Stimulated activated naive CD8-positive, alpha-beta T cell treated with anti-CD3 and anti-CD28 coated beads, Interleukin-15, amount 100 ng/mL, for 72 hours (primary cell): ENCODE data around the gene EEIG2.
"Not testable (repeated sequence)": the region's sequence is repeated elsewhere in the genome, so short reads cannot be mapped to it uniquely, and the experiment has no call there.

Source experiments
- ATAC-seq: fragments of 150-1000 bp; cut with Tn5 transposase; 2 replicates; pipeline ENCODE4 v1.10.0; 2021; ENCODE audit warnings: mild to moderate bottlenecking, moderate library complexity
- DNase-seq, 2 donors: peaks; one replicate each; pipeline ENCODE4 v3.0.0; 2021 to 2022
- H3K27ac Mint-ChIP-seq, 2 donors: one replicate each; pipeline ENCODE4 v1.8.0; 2022; ENCODE audit warnings: mild to moderate bottlenecking in 2 of 2, mixed read lengths in 2 of 2, moderate library complexity in 2 of 2
- H3K27me3 Mint-ChIP-seq: one replicate; pipeline ENCODE4 v1.8.0; 2022; ENCODE audit warnings: mixed read lengths
- H3K4me1 Mint-ChIP-seq: one replicate; pipeline ENCODE4 v1.8.0; 2022; ENCODE audit warnings: mild to moderate bottlenecking, mixed read lengths
- H3K4me3 Mint-ChIP-seq, 2 donors: one replicate each; pipeline ENCODE4 v1.8.0; 2022; ENCODE audit warnings: mild to moderate bottlenecking in 2 of 2, mixed read lengths in 2 of 2, moderate library complexity in 1 of 2
- H3K9me3 Mint-ChIP-seq, 2 donors: one replicate each; pipeline ENCODE4 v1.8.0; 2022; ENCODE audit warnings: mixed read lengths in 2 of 2

Gene EEIG2

DNA sequence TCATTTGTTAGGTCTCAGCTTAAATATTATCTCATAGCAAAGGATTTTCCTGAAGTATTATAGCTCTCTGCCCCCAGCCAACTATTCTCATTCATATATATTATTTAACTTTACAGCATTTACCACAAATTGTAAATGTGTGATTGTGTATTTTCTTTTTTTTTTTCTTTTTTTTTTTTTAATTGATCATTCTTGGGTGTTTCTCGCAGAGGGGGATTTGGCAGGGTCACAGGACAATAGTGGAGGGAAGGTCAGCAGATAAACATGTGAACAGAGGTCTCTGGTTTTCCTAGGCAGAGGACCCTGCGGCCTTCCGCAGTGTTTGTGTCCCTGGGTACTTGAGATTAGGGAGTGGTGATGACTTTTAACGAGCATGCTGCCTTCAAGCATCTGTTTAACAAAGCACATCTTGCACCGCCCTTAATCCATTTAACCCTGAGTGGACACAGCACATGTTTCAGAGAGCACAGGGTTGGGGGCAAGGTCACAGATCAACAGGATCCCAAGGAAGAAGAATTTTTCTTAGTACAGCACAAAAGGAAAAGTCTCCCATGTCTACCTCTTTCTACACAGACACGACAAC, 24.5 kb upstream of the EEIG2 start:
- not testable (repeated sequence) for ATAC-seq, DNase-seq, H3K4me3 Mint-ChIP-seq, H3K9me3 Mint-ChIP-seq, H3K4me1 Mint-ChIP-seq, H3K27ac Mint-ChIP-seq
- peaks cover 17% of the 10 kb centered on the region for H3K27me3 Mint-ChIP-seq

- ATAC-seq, H3K4me3 Mint-ChIP-seq, DNase-seq, H3K9me3 Mint-ChIP-seq, H3K4me1 Mint-ChIP-seq, H3K27ac Mint-ChIP-seq: not testable (repeated sequence)
- H3K27me3 Mint-ChIP-seq, result peaks cover 17% of the 10 kb centered on the region
Observed at GRCh38 chr1:108536021-108536420, 23.9 kb upstream of the EEIG2 start.

DNA sequence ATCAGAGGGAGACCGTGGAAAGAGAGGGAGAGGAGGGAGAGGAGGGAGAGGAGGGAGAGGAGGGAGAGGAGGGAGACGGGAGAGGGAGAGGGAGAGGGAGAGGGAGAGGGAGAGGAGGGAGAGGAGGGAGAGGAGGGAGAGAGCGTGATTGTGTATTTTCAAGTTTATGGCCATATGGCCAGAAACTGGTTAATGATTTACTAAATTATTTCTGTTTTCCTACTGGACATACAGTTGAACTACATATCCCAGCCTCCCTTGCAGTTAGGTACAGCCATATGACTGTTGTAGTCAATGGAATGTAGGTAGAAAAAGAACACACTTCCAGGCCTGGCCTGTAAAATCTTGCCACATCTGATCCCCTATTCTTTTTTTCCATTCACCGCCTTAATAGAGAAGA, 23.1 kb upstream of the EEIG2 start:
- not testable (repeated sequence) for H3K4me3 Mint-ChIP-seq, H3K4me1 Mint-ChIP-seq, H3K9me3 Mint-ChIP-seq, DNase-seq, H3K27ac Mint-ChIP-seq, ATAC-seq
- H3K27me3 Mint-ChIP-seq, result peaks cover 17% of the 10 kb centered on the region

DNA sequence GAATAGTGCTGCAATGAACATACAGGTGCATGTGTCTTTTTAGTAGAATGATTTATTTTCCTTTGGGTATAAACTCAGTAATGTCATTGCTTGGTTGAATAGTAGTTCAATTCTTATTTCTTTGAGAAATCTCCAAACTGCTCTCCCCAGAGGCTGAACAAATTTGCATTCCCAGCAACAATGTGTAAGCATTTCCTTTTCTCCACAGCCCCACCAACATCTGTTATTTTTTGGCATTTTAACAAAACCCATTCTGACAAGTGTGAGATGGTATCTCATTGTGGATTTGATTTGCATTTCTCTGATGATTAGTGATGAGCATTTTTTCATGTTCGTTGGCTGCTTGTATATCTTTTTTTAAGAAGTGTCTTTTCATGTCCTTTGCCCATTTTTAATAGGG, 21.9 kb upstream of the EEIG2 start:
- peaks cover 9% of the 10 kb centered on the region for H3K4me1 Mint-ChIP-seq
- H3K9me3 Mint-ChIP-seq, result no peaks in the 10 kb centered on the region
- H3K4me3 Mint-ChIP-seq, result no peak overlapping the region
- H3K27ac Mint-ChIP-seq, result no peak overlapping the region
- DNase-seq, result no peak
- ATAC-seq, result no peak
- peaks cover 25% of the 10 kb centered on the region for H3K27me3 Mint-ChIP-seq

- Mint-ChIP-seq H3K4me1 (no peaks in the 10 kb centered on the region), H3K27me3 (peaks cover 29% of the 10 kb centered on the region), H3K27ac (no peak overlapping the region), H3K9me3 (no peaks in the 10 kb centered on the region), H3K4me3 (no peak overlapping the region)
- ATAC-seq, result no peak
- no peak for DNase-seq
Observed at GRCh38 chr1:108540977-108541376, 18.9 kb upstream of the EEIG2 start.

GRCh38 chr1:108541861-108542260, 18.0 kb upstream of the EEIG2 start:
- Mint-ChIP-seq H3K4me1 (no peaks in the 10 kb centered on the region), H3K4me3 (no peak overlapping the region), H3K27ac (peak overlapping the region in 1 of 2 donors; percentile 22), H3K27me3 (peaks cover 29% of the 10 kb centered on the region), H3K9me3 (no peaks in the 10 kb centered on the region)
- no peak for ATAC-seq
- DNase-seq, result no peak

GRCh38 chr1:108547493-108547892, 12.4 kb upstream of the EEIG2 start:
- H3K9me3 Mint-ChIP-seq, ATAC-seq, H3K4me3 Mint-ChIP-seq, DNase-seq, H3K4me1 Mint-ChIP-seq, H3K27ac Mint-ChIP-seq: not testable (repeated sequence)
- peaks cover 17% of the 10 kb centered on the region for H3K27me3 Mint-ChIP-seq

- Mint-ChIP-seq H3K4me1 (no peaks in the 10 kb centered on the region), H3K27ac (no peak overlapping the region), H3K4me3 (no peak overlapping the region), H3K27me3 (peaks cover 8% of the 10 kb centered on the region), H3K9me3 (no peaks in the 10 kb centered on the region)
- DNase-seq (no peak), ATAC-seq (peak; percentile 91)
Observed at GRCh38 chr1:108551137-108551862, 8.6 kb upstream of the EEIG2 start.

DNA sequence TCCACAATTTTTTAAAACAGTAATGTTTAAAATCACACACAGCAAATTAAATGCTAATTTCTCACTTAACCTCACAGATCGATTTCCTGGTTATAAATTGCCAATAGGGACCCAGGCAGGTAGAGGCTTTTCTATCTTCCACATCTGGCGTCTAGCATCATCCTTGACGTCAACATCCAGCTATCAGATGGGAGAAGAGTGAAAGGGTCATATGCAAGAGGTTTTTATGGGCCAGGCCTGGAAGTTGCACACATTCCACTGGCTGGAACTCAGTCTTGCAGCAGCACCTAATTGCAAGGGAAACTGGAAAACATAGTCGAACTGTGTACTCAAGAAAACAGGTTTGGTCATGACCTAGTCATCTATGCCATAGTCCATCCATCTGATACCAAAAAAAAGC, 6.0 kb upstream of the EEIG2 start:
- H3K4me3 Mint-ChIP-seq, result no peak overlapping the region
- H3K27me3 Mint-ChIP-seq, result peaks cover 7% of the 10 kb centered on the region
- no peak for DNase-seq
- no peak overlapping the region for H3K27ac Mint-ChIP-seq
- H3K4me1 Mint-ChIP-seq, result no peaks in the 10 kb centered on the region
- ATAC-seq, result no peak
- no peaks in the 10 kb centered on the region for H3K9me3 Mint-ChIP-seq

DNA sequence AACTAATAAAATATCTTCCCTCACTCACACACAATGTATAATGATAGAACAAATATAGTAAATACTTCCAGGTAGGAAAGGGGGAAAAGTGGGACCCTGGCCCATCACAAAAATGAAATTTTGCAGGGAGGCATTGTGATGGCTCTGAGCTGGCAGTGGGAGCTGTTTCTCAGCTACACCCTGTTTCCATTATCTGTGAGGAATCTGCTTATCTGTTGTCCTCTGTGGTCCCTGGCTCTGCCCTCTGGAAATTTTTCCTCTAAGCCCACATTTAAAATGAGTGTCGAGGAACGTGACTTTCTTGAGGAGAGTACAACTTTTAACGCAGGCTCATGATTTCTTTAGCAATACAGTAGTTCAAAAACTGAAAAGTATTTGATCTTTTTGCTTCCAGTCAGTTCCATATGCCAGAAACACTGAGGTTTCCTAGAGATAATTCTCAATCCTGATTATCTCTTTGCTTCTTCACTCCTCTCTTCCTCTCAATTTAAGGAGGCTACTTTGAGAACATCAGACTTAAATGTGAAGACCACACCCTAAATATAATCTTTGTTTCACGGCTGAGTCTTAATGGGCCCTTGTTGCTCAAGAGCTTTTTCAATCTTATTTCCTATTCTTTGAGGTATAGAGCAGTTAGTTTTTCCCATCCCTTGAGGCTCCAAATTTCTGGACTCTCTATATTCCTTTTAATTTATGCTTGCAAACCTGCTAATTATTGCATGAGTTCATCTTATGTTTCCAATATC, 5.0 kb upstream of the EEIG2 start:
- H3K27ac Mint-ChIP-seq, result no peak overlapping the region
- no peaks in the 10 kb centered on the region for H3K27me3 Mint-ChIP-seq
- H3K4me3 Mint-ChIP-seq, result no peak overlapping the region
- H3K9me3 Mint-ChIP-seq, result no peaks in the 10 kb centered on the region
- H3K4me1 Mint-ChIP-seq, result no peaks in the 10 kb centered on the region
- no peak for ATAC-seq
- no peak for DNase-seq

DNA sequence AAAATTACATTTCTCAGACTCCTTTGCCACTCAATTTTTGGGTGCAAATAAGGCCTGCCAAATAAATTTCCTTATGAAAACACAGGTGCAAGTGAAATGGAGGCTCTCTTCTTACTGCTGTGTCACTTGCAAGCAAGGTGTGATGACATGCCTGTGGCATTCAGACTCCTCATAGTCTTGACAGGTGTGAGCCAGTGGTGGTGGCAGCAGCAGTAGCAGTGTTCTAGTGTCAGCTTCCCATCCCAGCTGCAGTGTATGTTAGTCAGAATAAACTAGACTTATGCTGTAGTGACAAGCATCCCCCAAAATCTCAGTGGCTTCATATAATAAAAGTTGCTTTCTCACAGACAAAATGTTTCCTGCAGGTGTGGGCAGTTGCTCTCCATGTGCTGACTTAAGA, 3.8 kb upstream of the EEIG2 start:
- no peaks in the 10 kb centered on the region for H3K27me3 Mint-ChIP-seq
- H3K4me3 Mint-ChIP-seq, result no peak overlapping the region
- H3K4me1 Mint-ChIP-seq, result peaks cover 6% of the 10 kb centered on the region
- H3K9me3 Mint-ChIP-seq, result no peaks in the 10 kb centered on the region
- no peak for ATAC-seq
- no peak overlapping the region for H3K27ac Mint-ChIP-seq
- DNase-seq, result no peak

GRCh38 chr1:108556499-108556898, 3.4 kb upstream of the EEIG2 start:
- Mint-ChIP-seq H3K27me3 (no peaks in the 10 kb centered on the region), H3K27ac (no peak overlapping the region), H3K9me3 (no peaks in the 10 kb centered on the region), H3K4me1 (peaks cover 8% of the 10 kb centered on the region), H3K4me3 (no peak overlapping the region)
- ATAC-seq (no peak), DNase-seq (no peak)

- H3K4me1 Mint-ChIP-seq, result peaks cover 11% of the 10 kb centered on the region
- no peak for ATAC-seq
- H3K27me3 Mint-ChIP-seq, result no peaks in the 10 kb centered on the region
- no peaks in the 10 kb centered on the region for H3K9me3 Mint-ChIP-seq
- no peak overlapping the region for H3K4me3 Mint-ChIP-seq
- DNase-seq, result no peak
- H3K27ac Mint-ChIP-seq, result no peak overlapping the region
Observed at GRCh38 chr1:108557296-108557695, 2.6 kb upstream of the EEIG2 start.

- no peaks in the 10 kb centered on the region for H3K27me3 Mint-ChIP-seq
- H3K27ac Mint-ChIP-seq, result peak overlapping the region; percentile 87 to 90
- H3K4me3 Mint-ChIP-seq, result peak overlapping the region; percentile 89 to 94
- DNase-seq, result peak; percentile 34 to 36
- ATAC-seq, result peak; percentile 51
- H3K9me3 Mint-ChIP-seq, result no peaks in the 10 kb centered on the region
- H3K4me1 Mint-ChIP-seq, result peaks cover 25% of the 10 kb centered on the region
Observed at GRCh38 chr1:108560189-108560873, 431 bp downstream of the EEIG2 start.

DNA sequence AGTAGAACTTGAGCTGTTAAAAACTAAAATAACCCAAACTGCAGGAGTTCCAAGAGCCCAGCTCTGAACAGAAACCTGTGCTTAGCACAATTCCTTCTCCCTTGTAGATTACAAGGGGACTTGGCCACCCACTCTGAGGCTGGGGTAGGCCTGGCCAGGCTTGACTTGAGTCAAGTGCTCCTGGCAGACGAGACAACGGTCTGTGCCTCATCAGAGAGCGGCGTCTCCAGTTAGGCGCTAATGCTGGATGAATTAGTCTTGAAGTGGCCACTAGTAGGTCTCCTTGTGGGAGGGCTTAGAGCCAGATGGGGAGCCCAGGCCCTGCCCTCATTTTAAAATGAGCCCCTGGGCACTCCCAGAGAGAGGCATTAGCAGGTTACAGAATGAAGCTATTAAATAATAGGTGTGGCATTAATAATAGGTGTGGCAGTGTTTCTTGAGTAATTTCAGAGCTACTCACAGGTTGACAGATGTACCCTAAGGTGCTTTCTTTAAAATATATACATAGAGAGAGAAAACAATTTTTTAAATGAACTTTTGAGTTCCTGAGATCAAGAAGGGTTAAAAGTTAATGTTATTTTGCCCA, 1.1 kb downstream of the EEIG2 start:
- DNase-seq (peak; percentile 51 to 65), ATAC-seq (peak; percentile 68)
- Mint-ChIP-seq H3K27me3 (no peaks in the 10 kb centered on the region), H3K4me3 (peak overlapping the region; percentile 89 to 94), H3K27ac (peak overlapping the region; percentile 87 to 90), H3K4me1 (peaks cover 25% of the 10 kb centered on the region), H3K9me3 (no peaks in the 10 kb centered on the region)
